H9 (cell line): ENCODE measurements around the gene DTNA. TPM values are rescaled to one million over a fixed set of nuclear protein-coding genes. Genes with fewer than 3 reads are reported as not detected.

Experiments
- DNase-seq: peaks from one replicate; pipeline ENCODE4 v3.0.0-alpha.2; 2017
- H2AFZ ChIP-seq: one replicate; pipeline ENCODE4 v1.6.1; 2013; ENCODE audit warnings: mild to moderate bottlenecking, low read length, control low read depth, moderate library complexity
- H2AK5ac ChIP-seq: 2 replicates; pipeline ENCODE4 v1.6.1; 2013; ENCODE audit warnings: low read length, control low read depth, mixed read lengths; ENCODE audit not compliant: insufficient read length
- H2BK120ac ChIP-seq: one replicate; pipeline ENCODE4 v1.6.1; 2013; ENCODE audit warnings: low read depth, mild to moderate bottlenecking, low read length, control low read depth, inconsistent platforms; ENCODE audit not compliant: poor library complexity, severe bottlenecking
- H2BK12ac ChIP-seq: 2 replicates; pipeline ENCODE4 v1.6.1; 2013; ENCODE audit warnings: low read length, control low read depth, mixed read lengths, low read depth; ENCODE audit not compliant: insufficient read length
- H2BK15ac ChIP-seq: 2 replicates; pipeline ENCODE4 v1.6.1; 2013; ENCODE audit warnings: low read depth, low read length, control low read depth
- H2BK20ac ChIP-seq: one replicate; pipeline ENCODE4 v1.6.1; 2013; ENCODE audit warnings: low read depth, mild to moderate bottlenecking, low read length, control low read depth, inconsistent platforms; ENCODE audit not compliant: poor library complexity, severe bottlenecking
- H2BK5ac ChIP-seq: 2 replicates; pipeline ENCODE4 v1.6.1; 2013; ENCODE audit warnings: low read length, control low read depth, mixed read lengths; ENCODE audit not compliant: insufficient read length
- H3K14ac ChIP-seq: 2 replicates; pipeline ENCODE4 v1.6.1; 2013; ENCODE audit warnings: low read length, control low read depth; ENCODE audit not compliant: insufficient read depth
- H3K18ac ChIP-seq: 2 replicates; pipeline ENCODE4 v1.6.1; 2013; ENCODE audit warnings: low read depth, mild to moderate bottlenecking, mixed read lengths, low read length, control low read depth; ENCODE audit not compliant: insufficient read length
- H3K23ac ChIP-seq: 2 replicates; pipeline ENCODE4 v1.6.1; 2013; ENCODE audit warnings: low read length, control low read depth, mixed read lengths, low read depth; ENCODE audit not compliant: insufficient read length
- H3K23me2 ChIP-seq: 2 replicates; pipeline ENCODE4 v1.6.1; 2013; ENCODE audit warnings: low read depth, mild to moderate bottlenecking, mixed read lengths, low read length, control low read depth; ENCODE audit not compliant: insufficient read length, poor library complexity, severe bottlenecking
- H3K27ac ChIP-seq: 2 replicates; pipeline ENCODE4 v1.5.1; 2013; ENCODE audit warnings: low read length, control low read depth, mixed read lengths, low read depth; ENCODE audit not compliant: insufficient read length
- H3K27me3 ChIP-seq: 2 replicates; pipeline ENCODE4 v1.6.1; 2013; ENCODE audit warnings: low read length, control low read depth, inconsistent platforms; ENCODE audit not compliant: insufficient read depth
- H3K4ac ChIP-seq: 2 replicates; pipeline ENCODE4 v1.6.1; 2013; ENCODE audit warnings: low read depth, mild to moderate bottlenecking, control low read depth, inconsistent platforms, low read length, moderate library complexity
- H3K4me1 ChIP-seq: 2 replicates; pipeline ENCODE4 v1.6.1; 2013; ENCODE audit warnings: low read length, control low read depth, inconsistent platforms; ENCODE audit not compliant: insufficient read depth
- H3K4me2 ChIP-seq: 2 replicates; pipeline ENCODE4 v1.6.1; 2013; ENCODE audit warnings: low read length, control low read depth, mixed read lengths; ENCODE audit not compliant: insufficient read length, insufficient read depth
- H3K56ac ChIP-seq: 2 replicates; pipeline ENCODE4 v1.6.1; 2013; ENCODE audit warnings: low read depth, mild to moderate bottlenecking, mixed read lengths, low read length, control low read depth; ENCODE audit not compliant: insufficient read length
- H3K79me1 ChIP-seq: 2 replicates; pipeline ENCODE4 v1.6.1; 2013; ENCODE audit warnings: low read depth, mild to moderate bottlenecking, moderate library complexity, low read length, control low read depth, inconsistent platforms; ENCODE audit not compliant: insufficient read depth, poor library complexity, severe bottlenecking
- H3K79me2 ChIP-seq: 2 replicates; pipeline ENCODE4 v1.6.1; 2013; ENCODE audit warnings: low read length, control low read depth, inconsistent platforms; ENCODE audit not compliant: insufficient read depth
- H3K9ac ChIP-seq: 2 replicates; pipeline ENCODE4 v1.6.1; 2013; ENCODE audit warnings: low read length, control low read depth, mixed read lengths; ENCODE audit not compliant: insufficient read length; ENCODE audit errors: extremely low read depth
- H3K9me3 ChIP-seq: one replicate; pipeline ENCODE4 v1.6.1; 2013; ENCODE audit warnings: low read depth, low read length, inconsistent platforms; ENCODE audit not compliant: control insufficient read depth
- H3T11ph ChIP-seq: one replicate; pipeline ENCODE4 v1.6.1; 2013; ENCODE audit warnings: mild to moderate bottlenecking, low read length, control low read depth, inconsistent platforms
- H4K20me1 ChIP-seq: one replicate; pipeline ENCODE4 v1.6.1; 2013; ENCODE audit not compliant: control insufficient read depth, insufficient read length, insufficient read depth
- H4K5ac ChIP-seq: 2 replicates; pipeline ENCODE4 v1.6.1; 2013; ENCODE audit warnings: low read depth, mild to moderate bottlenecking, mixed read lengths, low read length, control low read depth; ENCODE audit not compliant: insufficient read length
- H4K8ac ChIP-seq: replicated peaks from 2 replicates; pipeline ENCODE4 v1.6.1; 2013; ENCODE audit warnings: low read length, control low read depth, mixed read lengths, low read depth; ENCODE audit not compliant: insufficient read length
- H4K91ac ChIP-seq: 2 replicates; pipeline ENCODE4 v1.6.1; 2013; ENCODE audit warnings: low read depth, mild to moderate bottlenecking, moderate library complexity, mixed read lengths, low read length, control low read depth; ENCODE audit not compliant: insufficient read length
- H3K27ac Mint-ChIP-seq, 3 experiments: 2 replicates in 2 of 3; 3 replicates in 1 of 3; pipeline ENCODE4 v1.8.0; 2020 to 2021; ENCODE audit warnings: mixed read lengths in 3 of 3, mild to moderate bottlenecking in 1 of 3, moderate library complexity in 1 of 3
- H3K27me3 Mint-ChIP-seq: 2 replicates; pipeline ENCODE4 v1.8.0; 2021; ENCODE audit warnings: low read depth, mild to moderate bottlenecking, moderate library complexity, mixed read lengths
- H3K36me3 Mint-ChIP-seq, 3 experiments: 2 replicates in 2 of 3; 3 replicates in 1 of 3; pipeline ENCODE4 v1.8.0; 2020 to 2021; ENCODE audit warnings: low read depth in 3 of 3, mixed read lengths in 3 of 3; ENCODE audit not compliant: insufficient read depth in 1 of 3
- H3K4me1 Mint-ChIP-seq, 2 experiments: 2 replicates each; pipeline ENCODE4 v1.8.0; 2020; ENCODE audit warnings: mixed read lengths in 2 of 2
- H3K4me3 Mint-ChIP-seq, 2 experiments: 2 replicates in 1 of 2; 3 replicates in 1 of 2; pipeline ENCODE4 v1.8.0; 2020 to 2021; ENCODE audit warnings: mild to moderate bottlenecking in 2 of 2, mixed read lengths in 2 of 2, moderate library complexity in 1 of 2
- H3K9me3 Mint-ChIP-seq, 2 experiments: 2 replicates in 1 of 2; 3 replicates in 1 of 2; pipeline ENCODE4 v1.8.0; 2020; ENCODE audit warnings: mild to moderate bottlenecking in 2 of 2, mixed read lengths in 2 of 2, moderate library complexity in 1 of 2
- WGBS: extraction: QIAGEN DNeasy Blood & Tissue Kit; methylation state at CpG from one replicate; pipeline ENCODE4 v1.1.7; 2013; ENCODE audit warnings: missing lambda C conversion rate, low lambda C conversion rate, mixed read lengths; ENCODE audit not compliant: insufficient read length; ENCODE audit errors: extremely low coverage; 5-methylcytosine and 5-hydroxymethylcytosine counted together
- total RNA-seq: library from RNA; stranded (reverse); gene quantifications from 2 replicates; pipeline ENCODE4 v1.2.1, GENCODE V29; 2021
- TF ChIP-seq, protein P1 (sequence below): fragments of 200-600 bp; sonication (generic); conservative IDR thresholded peaks from 3 replicates; pipeline ENCODE4 v1.8.0; 2021; ENCODE audit warnings: antibody characterized with exemption, mild to moderate bottlenecking

DTNA gene
- total RNA-seq, 1 experiment from 2014 or later: 25.5 TPM

DNA sequence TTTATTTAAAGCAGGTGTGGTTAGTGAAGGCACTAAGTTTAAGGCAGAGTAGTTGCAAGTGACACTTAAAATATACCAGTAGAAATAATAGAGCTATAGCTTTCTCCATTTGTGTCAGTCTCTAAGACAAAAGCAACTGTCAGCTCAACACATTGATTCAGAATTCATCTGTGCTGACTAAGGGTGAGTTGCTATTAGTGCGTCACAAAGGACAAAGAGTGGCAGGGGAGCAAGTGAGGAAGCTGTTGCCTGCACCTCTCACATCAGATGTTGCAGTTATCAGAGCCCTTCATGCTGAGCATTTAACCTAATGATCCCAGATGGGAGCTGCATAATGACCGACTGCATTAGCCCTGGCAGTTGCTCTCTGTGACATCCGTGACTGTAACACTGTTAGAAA lies 138.6 kb downstream of the DTNA start:
- TF ChIP-seq, protein P1, sequence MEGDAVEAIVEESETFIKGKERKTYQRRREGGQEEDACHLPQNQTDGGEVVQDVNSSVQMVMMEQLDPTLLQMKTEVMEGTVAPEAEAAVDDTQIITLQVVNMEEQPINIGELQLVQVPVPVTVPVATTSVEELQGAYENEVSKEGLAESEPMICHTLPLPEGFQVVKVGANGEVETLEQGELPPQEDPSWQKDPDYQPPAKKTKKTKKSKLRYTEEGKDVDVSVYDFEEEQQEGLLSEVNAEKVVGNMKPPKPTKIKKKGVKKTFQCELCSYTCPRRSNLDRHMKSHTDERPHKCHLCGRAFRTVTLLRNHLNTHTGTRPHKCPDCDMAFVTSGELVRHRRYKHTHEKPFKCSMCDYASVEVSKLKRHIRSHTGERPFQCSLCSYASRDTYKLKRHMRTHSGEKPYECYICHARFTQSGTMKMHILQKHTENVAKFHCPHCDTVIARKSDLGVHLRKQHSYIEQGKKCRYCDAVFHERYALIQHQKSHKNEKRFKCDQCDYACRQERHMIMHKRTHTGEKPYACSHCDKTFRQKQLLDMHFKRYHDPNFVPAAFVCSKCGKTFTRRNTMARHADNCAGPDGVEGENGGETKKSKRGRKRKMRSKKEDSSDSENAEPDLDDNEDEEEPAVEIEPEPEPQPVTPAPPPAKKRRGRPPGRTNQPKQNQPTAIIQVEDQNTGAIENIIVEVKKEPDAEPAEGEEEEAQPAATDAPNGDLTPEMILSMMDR: no peak
- Histone ChIP-seq H3K9me3 (no peaks in the 10 kb centered on the region), H3K23me2 (no peaks in the 10 kb centered on the region), H3K4me2 (no peak overlapping the region), H3T11ph (no peak overlapping the region), H3K23ac (no peak overlapping the region), H2BK15ac (no peak overlapping the region), H4K20me1 (no peaks in the 10 kb centered on the region), H3K56ac (no peak overlapping the region), H2BK12ac (no peak overlapping the region), H4K5ac (no peak overlapping the region), H4K91ac (no peak overlapping the region), H3K27me3 (no peaks in the 10 kb centered on the region), H3K79me2 (no peaks in the 10 kb centered on the region), H3K4me1 (no peaks in the 10 kb centered on the region), H3K14ac (no peak overlapping the region), H2BK5ac (no peak overlapping the region), H2BK20ac (no peak overlapping the region), H2AK5ac (no peak overlapping the region), H2BK120ac (no peak overlapping the region), H3K4ac (no peak overlapping the region), H3K18ac (no peak overlapping the region), H2AFZ (no peak overlapping the region), H3K9ac (no peak overlapping the region), H3K79me1 (no peaks in the 10 kb centered on the region), H4K8ac (no peak overlapping the region), H3K27ac (no peak overlapping the region)
- H3K4me3 Mint-ChIP-seq: no peak overlapping the region
- peaks cover 17 to 22% of the 10 kb centered on the region in 2 experiments for H3K4me1 Mint-ChIP-seq
- H3K27ac Mint-ChIP-seq: no peak overlapping the region
- WGBS: no CpG with 5 or more reads among the region's 3 CpGs
- no peak for DNase-seq
- peaks cover 3 to 8% of the 10 kb centered on the region in 2 experiments; a peak in 3 of 5 replicates for H3K9me3 Mint-ChIP-seq
- no peaks in the 10 kb centered on the region for H3K27me3 Mint-ChIP-seq
- H3K36me3 Mint-ChIP-seq: peaks cover 7 to 20% (median 13%) of the 10 kb centered on the region in 3 experiments; a peak in 6 of 7 replicates
